GM23338 (cell line): Measurements from ENCODE around the gene PGAM5. TPM values are rescaled to one million over a fixed set of nuclear protein-coding genes. Genes with fewer than 3 reads are reported as not detected.

Experiments used
- ATAC-seq: fragments of 200-7000 bp; cut with Tn5 transposase; 3 replicates; pipeline ENCODE4 v1.9.1; 2020
- DNase-seq: peaks from one replicate; pipeline ENCODE4 v3.0.0-alpha.2; 2015; ENCODE audit warnings: low spot score
- H2AFZ ChIP-seq: fragments of 200-600 bp; sonication (generic); 2 replicates; pipeline ENCODE4 v1.8.0; 2016; ENCODE audit warnings: antibody characterized with exemption, mild to moderate bottlenecking, moderate library complexity
- H3F3A ChIP-seq: fragments of 200-600 bp; sonication (generic); replicated peaks from 2 replicates; pipeline ENCODE4 v1.8.0; 2017; ENCODE audit warnings: antibody characterized with exemption, mixed run types, low read depth
- H3K27ac ChIP-seq: fragments of 200-600 bp; sonication (generic); 2 replicates; pipeline ENCODE4 v1.6.1; 2016; ENCODE audit warnings: low read depth
- H3K27me3 ChIP-seq: fragments of 200-600 bp; sonication (generic); 2 replicates; pipeline ENCODE4 v1.8.0; 2016; ENCODE audit warnings: mild to moderate bottlenecking, mixed run types, moderate library complexity; ENCODE audit not compliant: insufficient read depth
- H3K36me3 ChIP-seq: fragments of 200-600 bp; sonication (generic); 2 replicates; pipeline ENCODE4 v1.8.0; 2016; ENCODE audit warnings: mild to moderate bottlenecking; ENCODE audit not compliant: insufficient read depth
- H3K4me1 ChIP-seq: fragments of 200-600 bp; sonication (generic); 2 replicates; pipeline ENCODE4 v1.8.0; 2016; ENCODE audit warnings: mild to moderate bottlenecking, moderate library complexity; ENCODE audit not compliant: insufficient read depth
- H3K4me2 ChIP-seq: fragments of 200-600 bp; sonication (generic); 2 replicates; pipeline ENCODE4 v1.7.1; 2017; ENCODE audit warnings: mixed run types
- H3K4me3 ChIP-seq: fragments of 200-600 bp; sonication (generic); 2 replicates; pipeline ENCODE4 v1.6.1; 2016; ENCODE audit warnings: mixed run types
- H3K79me2 ChIP-seq: fragments of 200-600 bp; sonication (generic); replicated peaks from 2 replicates; pipeline ENCODE4 v1.8.0; 2017; ENCODE audit warnings: mild to moderate bottlenecking; ENCODE audit not compliant: insufficient read depth
- H3K9me2 ChIP-seq: fragments of 200-600 bp; sonication (generic); 2 replicates; pipeline ENCODE4 v1.8.0; 2017; ENCODE audit not compliant: insufficient read depth
- H4K20me1 ChIP-seq: fragments of 200-600 bp; sonication (generic); replicated peaks from 2 replicates; pipeline ENCODE4 v1.8.0; 2017; ENCODE audit warnings: mild to moderate bottlenecking; ENCODE audit not compliant: insufficient read depth
- H3K27ac Mint-ChIP-seq: 2 replicates; pipeline ENCODE4 v1.8.0; 2020; ENCODE audit warnings: inconsistent platforms, mild to moderate bottlenecking, moderate library complexity, mixed read lengths
- H3K27me3 Mint-ChIP-seq: 3 replicates; pipeline ENCODE4 v1.8.0; 2022; ENCODE audit warnings: low read depth, mild to moderate bottlenecking, moderate library complexity, mixed read lengths, inconsistent platforms; ENCODE audit not compliant: insufficient read depth, poor library complexity
- H3K36me3 Mint-ChIP-seq: 3 replicates; pipeline ENCODE4 v1.8.0; 2021; ENCODE audit warnings: low read depth, mild to moderate bottlenecking, inconsistent platforms, moderate library complexity, mixed read lengths
- H3K4me1 Mint-ChIP-seq: 3 replicates; pipeline ENCODE4 v1.8.0; 2020; ENCODE audit warnings: mild to moderate bottlenecking, inconsistent platforms, mixed read lengths
- H3K4me3 Mint-ChIP-seq: 3 replicates; pipeline ENCODE4 v1.8.0; 2021; ENCODE audit warnings: moderate library complexity, mild to moderate bottlenecking, inconsistent platforms, mixed read lengths
- H3K9me3 Mint-ChIP-seq: 3 replicates; pipeline ENCODE4 v1.8.0; 2020; ENCODE audit warnings: moderate library complexity, mild to moderate bottlenecking, inconsistent platforms, mixed read lengths
- CREB1 ChIP-seq: fragments of 250-450 bp; sonication (Bioruptor Pico); IDR thresholded peaks from 2 replicates; pipeline ENCODE4 v1.5.0; 2020; ENCODE audit warnings: low read depth, mild to moderate bottlenecking, moderate library complexity
- CTCF ChIP-seq, 2 experiments: fragments of 200-600 bp in 1 of 2; sonication (generic) in 1 of 2; conservative IDR thresholded peaks; 2 replicates each; pipeline versions ENCODE4 v1.5.1 to v1.6.1; 2016 to 2017; ENCODE audit warnings: antibody characterized with exemption in 2 of 2, low read depth in 2 of 2, mild to moderate bottlenecking in 2 of 2, moderate library complexity in 1 of 2
- ETS1 ChIP-seq: IDR thresholded peaks from 2 replicates; pipeline ENCODE4 v1.6.1; 2016; ENCODE audit warnings: antibody characterized with exemption
- EZH2 ChIP-seq: fragments of 200-600 bp; sonication (generic); IDR thresholded peaks from one replicate; pipeline ENCODE4 v1.8.0; 2017; ENCODE audit warnings: antibody characterized with exemption, mild to moderate bottlenecking, low read depth; ENCODE audit not compliant: unreplicated experiment
- EZH2phosphoT487 ChIP-seq: fragments of 200-600 bp; sonication (generic); IDR thresholded peaks from one replicate; pipeline ENCODE4 v1.8.1; 2018; ENCODE audit warnings: antibody characterized with exemption; ENCODE audit not compliant: unreplicated experiment
- NANOG ChIP-seq: IDR thresholded peaks from 2 replicates; pipeline ENCODE4 v1.6.1; 2016; ENCODE audit warnings: antibody characterized with exemption, borderline replicate concordance
- POLR2AphosphoS5 ChIP-seq: IDR thresholded peaks from 2 replicates; pipeline ENCODE4 v1.6.1; 2016; ENCODE audit warnings: antibody characterized with exemption, low read depth
- REST ChIP-seq: IDR thresholded peaks from one replicate; pipeline ENCODE4 v1.6.1; 2018; ENCODE audit warnings: antibody characterized with exemption; ENCODE audit not compliant: unreplicated experiment
- ZNF114 ChIP-seq: fragments of 250-450 bp; sonication (Bioruptor Pico); IDR thresholded peaks from 2 replicates; pipeline ENCODE4 v1.5.0; 2020; ENCODE audit warnings: mild to moderate bottlenecking, moderate library complexity
- ZNF331 ChIP-seq: fragments of 250-450 bp; sonication (Bioruptor Pico); IDR thresholded peaks from 2 replicates; pipeline ENCODE4 v1.5.0; 2020; ENCODE audit warnings: low read depth, mild to moderate bottlenecking, moderate library complexity
- polyA plus RNA-seq: library from polyadenylated mRNA; unstranded; fragments of >200 nt; fragmentation: Nextera tagmentation; extraction: Ambion mirVana; gene quantifications from 2 replicates; pipeline ENCODE4 v1.2.1, GENCODE V29; 2016
- total RNA-seq: library from RNA; depleted of rRNA; stranded (reverse); fragments of >200 nt; shearing (Covaris generic); gene quantifications from 2 replicates; pipeline ENCODE4 v1.2.3, GENCODE V29; 2014

Gene PGAM5
- total and polyA plus RNA-seq, 2 experiments from 2014 or later: 31.1 to 108 TPM

- H3K36me3 Mint-ChIP-seq: peaks cover 67% of the 10 kb centered on the region
- no peak overlapping the region for H3K27ac Mint-ChIP-seq
- Histone ChIP-seq H3K4me1 (peaks cover 4% of the 10 kb centered on the region; the same call in 1 of the 2 replicates), H2AFZ (no peak overlapping the region), H3K4me2 (no peak overlapping the region), H3K4me3 (no peak overlapping the region), H3K36me3 (peaks cover 7% of the 10 kb centered on the region; the same call in 1 of the 2 replicates), H4K20me1 (peaks cover 24% of the 10 kb centered on the region), H3K27me3 (no peaks in the 10 kb centered on the region), H3F3A (peaks cover 28% of the 10 kb centered on the region), H3K9me2 (no peaks in the 10 kb centered on the region), H3K79me2 (peaks cover 38% of the 10 kb centered on the region), H3K27ac (no peak overlapping the region)
- H3K9me3 Mint-ChIP-seq: no peaks in the 10 kb centered on the region; the same call in 2 of the 3 replicates
- H3K4me1 Mint-ChIP-seq: no peaks in the 10 kb centered on the region
- H3K27me3 Mint-ChIP-seq: peaks cover 15% of the 10 kb centered on the region
- ATAC-seq (no peak), DNase-seq (no peak)
- TF ChIP-seq ETS1: no peak
- no peak for TF ChIP-seq EZH2
- no peak for TF ChIP-seq REST
- no peak for TF ChIP-seq ZNF331 (CRISPR knock-in tag)
- TF ChIP-seq EZH2phosphoT487: no peak
- no peak for TF ChIP-seq NANOG
- no peak for TF ChIP-seq POLR2AphosphoS5
- H3K4me3 Mint-ChIP-seq: no peak overlapping the region
Measured at GRCh38 chr12:132716356-132716755, 5.7 kb downstream of the PGAM5 start.

GRCh38 chr12:132717011-132717410 lies 6.4 kb downstream of the PGAM5 start:
- H3F3A ChIP-seq: peaks cover 31% of the 10 kb centered on the region
- Mint-ChIP-seq H3K4me3 (no peak overlapping the region), H3K9me3 (no peaks in the 10 kb centered on the region; the same call in 2 of the 3 replicates), H3K27ac (no peak overlapping the region), H3K27me3 (peaks cover 15% of the 10 kb centered on the region), H3K36me3 (peaks cover 71% of the 10 kb centered on the region), H3K4me1 (no peaks in the 10 kb centered on the region)
- H3K79me2 ChIP-seq: peaks cover 36% of the 10 kb centered on the region
- peaks cover 19% of the 10 kb centered on the region for H4K20me1 ChIP-seq
- peaks cover 7% of the 10 kb centered on the region; the same call in 1 of the 2 replicates for H3K36me3 ChIP-seq
- H3K27me3 ChIP-seq: no peaks in the 10 kb centered on the region
- H2AFZ ChIP-seq: no peak overlapping the region
- no peak overlapping the region for H3K4me2 ChIP-seq
- no peak for DNase-seq
- no peaks in the 10 kb centered on the region for H3K4me1 ChIP-seq
- ATAC-seq: no peak
- no peaks in the 10 kb centered on the region for H3K9me2 ChIP-seq
- no peak overlapping the region for H3K4me3 ChIP-seq
- no peak overlapping the region for H3K27ac ChIP-seq
- no peak for TF ChIP-seq CTCF (conservative IDR thresholded peaks at IDR 0.05; ENCODE audit: low read depth in 2 of 2)
- TF ChIP-seq ZNF331 (CRISPR knock-in tag): no peak
- no peak for TF ChIP-seq EZH2
- TF ChIP-seq ZNF114: no peak
- TF ChIP-seq POLR2AphosphoS5: no peak
- TF ChIP-seq NANOG: no peak
- TF ChIP-seq ETS1: no peak
- no peak for TF ChIP-seq CREB1 (CRISPR knock-in tag)
